GM19193 (cell line): ENCODE results near the gene ANKRA2.

Experiments used
- POLR2A ChIP-seq: IDR thresholded peaks from 4 replicates; pipeline ENCODE4 v1.6.1; 2011; ENCODE audit not compliant: insufficient read depth, insufficient read length; ENCODE audit errors: extremely low read depth

The ANKRA2 gene

DNA sequence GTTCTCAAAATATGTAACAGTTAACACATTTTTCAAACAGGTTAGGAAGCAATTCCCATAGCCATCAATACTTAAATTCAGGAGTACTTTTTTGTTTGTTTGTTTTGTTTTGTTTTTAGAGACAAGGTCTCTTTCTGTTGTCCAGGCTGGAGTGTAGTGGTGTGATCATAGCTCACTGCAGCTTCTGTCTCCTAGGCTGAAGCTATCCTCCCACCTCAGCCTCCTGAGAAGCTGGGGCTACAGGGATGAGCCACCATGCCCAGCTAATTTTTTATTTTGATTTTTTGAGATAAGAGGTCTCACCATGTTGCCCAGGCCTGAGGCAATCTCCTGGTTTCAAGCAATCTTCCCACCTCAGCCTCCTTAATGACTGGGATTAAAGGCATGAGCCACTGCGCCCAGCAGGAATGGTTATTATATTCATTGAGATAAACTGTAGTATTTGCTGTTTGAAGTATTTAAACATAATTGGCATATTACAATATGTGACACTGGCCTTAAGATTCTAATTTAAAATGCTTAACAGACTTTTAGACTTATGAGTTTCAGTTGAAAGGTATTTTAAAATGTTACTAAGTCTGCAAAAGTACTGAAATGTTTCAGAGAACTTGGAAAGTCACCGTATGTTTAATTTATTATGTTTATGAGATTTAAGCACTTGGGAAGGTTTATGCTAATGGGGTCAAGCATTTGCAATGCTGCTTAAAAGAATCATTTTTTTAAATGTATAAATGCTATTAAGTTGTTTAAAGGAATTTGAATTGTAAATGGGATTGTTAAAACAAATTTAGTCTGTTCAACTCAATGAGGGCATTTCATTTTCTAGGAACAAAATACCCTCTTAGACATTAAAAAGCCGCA lies 17.1 kb upstream of the ANKRA2 start:
- TF ChIP-seq POLR2A = no peak

DNA sequence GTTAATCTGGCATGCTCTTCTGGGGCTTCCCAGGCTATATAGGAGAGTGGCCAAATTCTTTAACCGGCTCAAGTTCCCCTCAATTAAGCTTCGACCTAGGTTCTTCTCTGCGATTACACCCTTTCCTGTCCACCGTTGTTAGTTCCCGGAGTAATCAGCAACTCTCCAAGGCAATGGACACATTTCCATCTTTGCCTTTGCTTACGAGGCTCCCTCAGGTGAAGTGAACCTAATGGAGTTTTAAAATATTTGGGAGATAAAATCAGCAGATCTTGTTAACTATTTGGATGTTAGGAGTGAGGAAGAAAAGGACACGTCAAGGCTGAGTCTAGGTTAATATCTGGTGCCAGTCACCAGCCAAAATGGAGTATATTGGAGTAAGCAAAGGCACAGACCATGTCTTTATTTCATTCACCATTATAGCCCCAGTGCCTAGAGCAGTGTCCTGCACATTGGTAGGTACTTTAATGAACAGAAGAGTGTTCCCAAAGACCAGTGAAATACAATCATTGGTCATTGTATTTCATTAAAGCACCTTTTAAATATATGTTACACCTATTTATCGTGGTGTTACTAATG lies 619 bp upstream of the ANKRA2 start:
- TF ChIP-seq POLR2A = no peak

DNA sequence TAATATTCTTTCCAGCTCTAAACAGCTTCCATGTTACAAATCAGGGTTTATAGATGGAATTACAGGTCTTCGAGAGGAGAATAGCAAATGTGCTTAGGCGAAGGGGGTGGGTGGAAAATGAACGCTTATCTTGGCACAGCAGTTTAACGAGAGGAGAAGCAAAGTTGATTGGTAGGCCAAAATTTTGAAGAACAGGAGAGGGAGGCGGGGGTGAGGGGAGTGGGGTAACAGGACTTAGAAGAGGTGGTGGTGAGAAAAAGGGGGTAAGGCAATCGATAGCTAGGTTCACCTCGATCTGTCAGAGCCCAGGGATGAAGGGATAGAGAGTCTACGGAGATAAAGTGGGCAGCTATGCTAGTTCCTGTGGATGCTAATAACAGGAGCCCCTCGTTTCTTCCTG lies 764 bp downstream of the ANKRA2 start:
- TF ChIP-seq POLR2A = no peak

DNA sequence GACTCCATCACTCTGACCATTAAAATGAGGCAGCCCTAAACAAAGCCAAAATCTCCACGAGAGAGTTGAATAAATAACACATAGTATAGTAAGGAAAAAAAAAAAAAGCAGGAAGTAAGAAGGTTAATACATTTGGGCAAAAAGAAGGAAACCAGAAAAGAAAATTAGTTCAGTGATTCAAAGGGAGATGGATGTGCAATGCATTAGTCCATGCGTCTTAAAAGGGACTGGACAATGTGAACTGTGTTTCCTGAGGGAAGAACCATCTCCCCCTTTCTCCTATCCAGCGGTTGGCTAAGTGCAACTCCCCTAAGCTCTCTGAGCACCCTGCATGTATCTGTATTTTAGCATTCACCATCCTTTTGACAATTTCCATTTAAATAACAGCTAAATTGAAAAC lies 1.4 kb downstream of the ANKRA2 start:
- no peak for TF ChIP-seq POLR2A

DNA sequence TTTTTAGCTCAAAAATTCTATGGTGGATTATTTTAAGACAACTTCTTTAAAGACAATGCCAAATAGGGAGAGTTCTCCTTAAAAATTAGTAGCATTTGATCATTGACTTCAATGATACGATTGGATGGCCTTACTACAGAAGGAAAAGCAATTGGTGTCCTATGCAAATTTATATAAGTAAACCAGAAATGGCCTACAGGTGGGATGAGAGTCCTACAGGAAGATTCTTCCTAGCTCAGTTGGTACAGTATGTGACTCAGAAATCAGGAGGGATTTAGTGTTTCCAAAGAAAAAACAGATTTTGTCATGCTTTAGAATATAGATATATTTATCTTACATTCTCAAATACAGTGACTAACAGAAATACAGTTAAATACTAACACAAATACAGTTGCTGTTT lies 6.5 kb downstream of the ANKRA2 start:
- TF ChIP-seq POLR2A = no peak

DNA sequence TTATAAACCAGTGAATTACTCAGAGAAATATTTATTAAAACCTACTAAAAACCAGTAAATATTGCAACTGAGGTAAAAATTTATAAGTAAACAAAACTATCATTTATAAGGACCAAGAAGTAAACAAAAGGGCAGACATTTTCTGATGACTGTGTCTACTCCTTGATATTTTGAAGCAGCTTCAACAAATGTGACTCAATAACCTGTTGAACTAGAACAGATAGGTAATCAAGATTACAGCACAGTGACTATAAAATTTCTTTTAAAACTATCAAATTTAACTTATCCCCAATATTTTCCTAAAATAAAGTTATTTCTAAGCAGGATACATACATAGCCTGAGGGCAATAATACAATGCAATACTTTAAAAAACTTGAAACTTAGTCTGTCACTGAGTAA lies 12.8 kb downstream of the ANKRA2 start:
- TF ChIP-seq POLR2A = no peak

DNA sequence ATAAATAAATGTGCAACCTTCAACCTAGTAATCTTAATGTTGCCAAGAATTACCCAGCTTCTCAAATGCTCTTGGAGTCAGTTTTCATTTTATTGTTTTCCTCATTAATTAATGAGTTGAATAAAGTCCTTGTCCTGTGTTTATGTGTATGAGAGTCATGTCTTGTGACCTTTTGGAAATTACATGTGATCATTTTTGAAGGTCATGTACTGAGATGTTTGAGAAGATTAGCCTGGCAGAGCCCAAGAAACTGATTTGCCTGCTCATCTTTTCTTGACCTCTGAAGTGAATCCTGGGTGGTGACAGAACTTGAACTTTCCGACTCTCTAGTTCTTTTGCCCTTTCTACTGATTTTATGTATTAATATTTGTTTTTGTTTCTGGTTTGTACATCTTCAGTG lies 15.4 kb downstream of the ANKRA2 start:
- no peak for TF ChIP-seq POLR2A

DNA sequence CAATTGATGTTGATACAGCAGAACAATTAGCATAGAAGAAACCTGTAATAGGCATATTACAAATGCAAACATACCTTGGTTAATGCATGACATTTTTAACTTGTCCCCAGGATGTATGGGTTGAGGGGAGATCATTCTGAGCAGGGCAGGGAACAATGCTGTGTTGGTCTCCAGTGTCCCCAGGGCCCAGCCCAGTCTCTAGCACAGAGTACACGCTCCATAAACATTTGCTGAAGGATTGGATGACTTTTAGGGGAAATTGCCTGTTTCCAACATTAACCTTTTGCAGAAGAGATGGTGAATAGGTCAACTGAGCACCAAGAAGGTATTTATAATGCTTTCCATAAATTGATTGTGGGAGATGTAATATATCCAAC lies 20.0 kb downstream of the ANKRA2 start:
- no peak for TF ChIP-seq POLR2A

DNA sequence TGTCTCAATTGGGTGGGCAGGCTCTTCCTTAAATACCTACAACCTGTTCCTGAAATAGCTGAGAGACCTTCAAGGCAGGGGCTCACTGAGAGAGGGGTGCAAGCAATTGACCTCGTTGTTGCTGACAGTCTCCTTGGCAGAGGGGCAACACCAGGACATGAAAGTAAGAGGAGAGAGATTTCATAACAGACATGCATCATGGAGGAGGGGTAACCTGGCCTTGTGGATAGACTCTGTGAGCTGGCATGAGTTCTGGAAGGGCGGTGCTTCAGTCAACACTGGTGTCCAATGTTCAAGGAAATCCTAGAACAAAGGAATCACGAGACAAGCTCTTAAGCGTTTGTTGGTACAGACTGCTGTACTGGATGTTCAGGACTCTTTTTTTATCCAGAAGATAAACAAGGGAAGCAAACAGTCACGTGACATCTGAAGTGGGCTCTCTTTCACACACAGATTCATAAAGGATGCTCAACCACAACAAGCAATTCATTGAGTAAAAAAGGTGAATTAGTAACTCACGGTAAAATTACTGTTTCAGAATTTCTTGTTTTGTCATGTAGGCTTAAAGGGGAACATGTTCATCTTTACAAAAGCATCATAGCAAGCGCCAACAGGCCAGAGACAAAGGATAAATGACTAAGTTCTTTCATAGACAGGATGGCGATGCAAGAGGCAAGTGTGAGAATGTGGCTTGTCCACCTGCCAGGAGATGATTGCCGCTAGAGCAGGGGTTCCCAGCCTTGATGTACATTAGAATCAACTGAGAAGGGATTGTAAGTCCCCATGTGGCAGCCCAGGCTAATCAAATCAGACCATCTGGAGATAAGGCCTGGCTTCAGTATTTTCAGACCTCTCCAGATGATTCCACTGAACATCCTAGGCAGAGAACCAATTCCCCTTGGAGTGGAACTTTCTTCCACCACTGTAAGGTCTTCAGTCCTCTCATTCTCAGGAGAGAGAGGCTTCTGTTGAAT lies 20.7 kb downstream of the ANKRA2 start:
- no peak for TF ChIP-seq POLR2A

DNA sequence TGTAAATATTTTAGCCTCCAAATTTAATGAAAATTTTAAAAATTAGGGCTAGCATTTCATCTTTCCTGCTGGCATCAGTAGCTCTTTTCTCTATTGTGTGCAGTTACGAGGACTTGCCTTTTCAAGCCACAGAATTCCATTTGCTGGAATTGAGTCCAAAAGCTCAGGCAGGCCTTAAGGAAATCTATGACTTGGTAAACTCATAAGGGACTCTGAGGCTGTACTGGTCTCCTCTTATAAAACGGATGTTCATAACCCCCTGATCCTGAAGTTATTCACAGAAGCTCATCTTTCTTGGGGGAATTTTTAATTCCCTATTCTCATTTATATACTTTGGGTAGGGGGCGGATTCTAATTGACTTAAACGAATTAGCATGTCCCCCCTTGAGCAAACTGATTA lies 23.4 kb downstream of the ANKRA2 start:
- no peak for TF ChIP-seq POLR2A

DNA sequence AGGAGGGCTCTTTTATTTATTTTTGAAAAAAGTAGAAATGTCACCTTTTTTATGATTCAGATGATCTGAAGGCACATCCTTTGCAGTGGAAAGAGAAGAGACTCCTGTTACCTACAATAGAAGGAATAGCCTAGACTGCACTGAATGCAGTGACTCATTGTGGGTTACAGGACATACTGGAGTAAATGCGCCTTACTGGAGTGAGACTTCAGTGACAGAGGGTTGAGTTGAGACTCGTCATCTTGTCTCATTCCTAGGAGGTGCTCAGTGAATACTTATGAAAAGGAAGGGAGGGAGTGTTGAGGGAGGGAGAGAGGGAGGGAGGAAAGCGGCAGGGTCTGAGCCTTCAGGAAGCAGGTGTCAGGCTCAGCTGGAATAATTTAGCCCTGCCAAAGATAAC lies 25.2 kb downstream of the ANKRA2 start:
- TF ChIP-seq POLR2A = no peak

DNA sequence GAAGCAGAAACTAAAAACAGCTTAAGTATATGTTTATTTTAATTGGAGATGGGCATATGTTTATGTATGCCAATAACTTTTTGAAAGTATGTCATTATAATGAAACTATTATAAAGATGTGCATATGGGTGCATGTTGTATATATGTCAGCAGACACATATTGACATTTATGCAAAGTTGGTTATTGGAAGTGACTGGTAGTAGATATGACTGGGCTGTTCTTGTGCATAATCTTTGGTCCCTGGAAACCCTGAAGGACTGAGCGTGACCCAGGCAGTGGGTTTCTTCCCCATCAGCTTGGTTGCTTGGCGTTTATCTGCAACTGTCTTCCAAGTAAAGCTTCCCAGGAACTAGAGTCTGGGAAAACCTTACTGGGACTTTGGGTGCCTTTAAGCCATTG lies 25.7 kb downstream of the ANKRA2 start:
- TF ChIP-seq POLR2A = no peak

DNA sequence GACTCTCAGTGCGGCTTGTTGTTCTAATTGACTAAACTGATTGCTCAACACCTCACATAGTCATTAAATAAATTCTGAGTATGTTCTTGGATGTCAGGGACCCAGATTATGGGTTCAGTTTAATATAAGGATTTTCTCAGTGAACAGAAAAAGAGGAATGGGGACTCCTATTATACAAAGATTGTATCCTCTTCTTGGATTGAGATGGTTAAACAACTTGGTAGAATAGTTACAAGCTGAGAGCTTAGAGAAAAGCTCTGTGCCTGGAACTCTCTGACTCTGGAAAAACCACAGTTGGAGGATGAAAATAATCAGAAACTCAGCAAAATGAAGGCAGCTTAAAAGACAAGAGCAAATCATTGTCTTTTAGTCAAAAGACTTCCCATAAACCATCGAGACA lies 30.5 kb downstream of the ANKRA2 start:
- no peak for TF ChIP-seq POLR2A

DNA sequence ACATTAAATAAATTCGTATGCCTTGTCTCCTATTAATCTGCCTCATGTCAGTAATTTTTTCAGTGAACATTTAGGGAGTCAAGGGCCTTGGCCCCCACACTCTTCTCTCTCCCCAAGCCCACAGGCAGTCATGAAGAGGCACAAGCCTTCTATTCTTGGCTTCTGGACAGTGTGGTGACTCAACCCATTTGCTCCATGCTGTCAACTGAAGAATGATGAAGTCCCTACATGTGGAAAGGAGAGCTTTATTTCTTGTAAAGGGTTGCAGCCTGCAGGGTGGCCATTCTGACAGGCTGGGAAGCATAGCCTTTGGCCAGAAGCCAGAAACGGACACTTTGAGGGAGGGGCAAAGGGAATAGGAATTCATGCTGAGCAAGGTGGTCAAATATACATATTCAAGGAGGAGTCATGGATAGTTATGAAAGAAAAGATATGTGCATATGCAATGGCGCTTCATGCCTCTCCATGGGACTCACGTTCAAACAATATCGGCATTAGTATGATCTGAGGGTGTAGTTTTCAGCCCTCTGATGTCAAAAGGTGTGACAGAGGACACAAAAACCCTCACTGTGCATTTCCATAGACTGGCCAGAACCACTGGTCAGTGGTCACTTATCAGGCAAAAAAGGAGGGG lies 31.3 kb downstream of the ANKRA2 start:
- TF ChIP-seq POLR2A = no peak

DNA sequence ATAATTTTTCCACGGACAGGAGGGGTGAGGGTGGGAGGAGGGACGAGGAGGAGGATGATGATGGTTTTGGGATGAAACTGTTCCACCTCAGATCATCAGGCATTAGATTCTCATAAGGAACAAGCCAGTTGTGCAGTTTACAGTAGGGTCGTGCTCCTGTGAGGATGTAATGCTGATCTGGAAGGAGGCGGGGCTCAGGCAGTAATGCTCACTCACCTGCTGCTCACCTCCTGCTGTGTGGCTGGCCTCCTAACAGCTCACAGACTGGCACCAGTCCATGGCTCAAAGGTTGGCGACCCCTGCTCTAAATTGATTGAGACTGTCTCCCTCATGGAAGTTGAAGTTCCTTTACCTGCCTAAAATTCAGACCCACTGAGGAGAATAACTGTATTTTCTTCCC lies 33.2 kb downstream of the ANKRA2 start:
- no peak for TF ChIP-seq POLR2A
